Natural killer cell treated with Interleukin-12 subunit alpha and Interleukin-12 subunit beta and Interleukin-15 and Interleukin-18, amount 100 ng/mL, for 72 hours (primary cell): Measurements from ENCODE around the gene CDKAL1. TPM values are rescaled to one million over a fixed set of nuclear protein-coding genes. Genes with fewer than 3 reads are reported as not detected.

Source experiments
- ATAC-seq, 2 donors: fragments of 150-1000 bp; cut with Tn5 transposase in 1 of 2; sonication (Bioruptor Pico), chemical (Tn5 transposase) in 1 of 2; 2 replicates each; pipeline ENCODE4 v1.10.0; 2021
- DNase-seq: peaks from one replicate; pipeline ENCODE4 v3.0.0; 2022; ENCODE audit warnings: low spot score
- H3K27ac Mint-ChIP-seq, 2 donors: 1 replicate in 1 of 2; 2 replicates in 1 of 2; pipeline ENCODE4 v1.8.0; 2022; ENCODE audit warnings: mixed read lengths in 2 of 2, mild to moderate bottlenecking in 1 of 2, moderate library complexity in 1 of 2
- H3K27me3 Mint-ChIP-seq, 2 donors: 1 replicate in 1 of 2; 2 replicates in 1 of 2; pipeline ENCODE4 v1.8.0; 2022; ENCODE audit warnings: mixed read lengths in 2 of 2
- H3K36me3 Mint-ChIP-seq: one replicate; pipeline ENCODE4 v1.8.0; 2022; ENCODE audit warnings: mixed read lengths
- H3K4me1 Mint-ChIP-seq, 2 donors: 1 replicate in 1 of 2; 2 replicates in 1 of 2; pipeline ENCODE4 v1.8.0; 2022; ENCODE audit warnings: low read depth in 2 of 2, mixed read lengths in 2 of 2, mild to moderate bottlenecking in 1 of 2
- H3K4me3 Mint-ChIP-seq: one replicate; pipeline ENCODE4 v1.8.0; 2022; ENCODE audit warnings: mixed read lengths
- H3K9me3 Mint-ChIP-seq: 2 replicates; pipeline ENCODE4 v1.8.0; 2022; ENCODE audit warnings: mixed read lengths
- total RNA-seq, 2 donors: library from RNA; stranded (reverse); gene quantifications; one replicate each; pipeline ENCODE4 v1.2.3, GENCODE V29; 2022

The CDKAL1 gene
- total RNA-seq, 2 donors from 2014 or later = 33.7 to 43.8 TPM

DNA sequence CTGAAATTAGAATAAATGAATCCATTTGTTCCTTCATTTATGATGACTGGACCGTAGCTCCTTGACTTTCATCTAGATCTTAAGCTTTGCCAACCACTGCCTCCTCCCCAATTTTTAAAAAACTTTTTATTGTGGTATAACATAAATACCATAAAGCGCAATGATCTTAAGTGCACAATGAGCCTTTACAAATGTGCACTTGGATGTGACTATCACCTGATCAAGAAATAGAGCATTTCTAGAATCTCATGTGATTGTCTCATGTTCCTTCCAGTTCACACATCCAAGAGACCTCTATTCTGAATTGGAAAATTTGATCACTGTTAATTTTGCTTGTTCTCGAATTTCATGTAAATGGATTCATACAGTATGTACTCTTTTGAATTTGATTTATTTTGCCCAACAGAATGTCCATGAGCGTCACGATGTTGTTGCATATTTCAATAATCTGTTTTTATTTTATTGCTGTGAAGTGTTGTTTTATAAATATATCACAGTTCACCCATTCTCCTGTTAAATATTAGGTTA is 442.2 kb downstream of the CDKAL1 start:
- DNase-seq (no peak), ATAC-seq (no peak)
- Mint-ChIP-seq H3K4me1 (peaks cover 3 to 16% of the 10 kb centered on the region in 2 donors), H3K36me3 (no peaks in the 10 kb centered on the region), H3K9me3 (no peaks in the 10 kb centered on the region), H3K27me3 (no peaks in the 10 kb centered on the region), H3K27ac (no peak overlapping the region), H3K4me3 (no peak overlapping the region)

DNA sequence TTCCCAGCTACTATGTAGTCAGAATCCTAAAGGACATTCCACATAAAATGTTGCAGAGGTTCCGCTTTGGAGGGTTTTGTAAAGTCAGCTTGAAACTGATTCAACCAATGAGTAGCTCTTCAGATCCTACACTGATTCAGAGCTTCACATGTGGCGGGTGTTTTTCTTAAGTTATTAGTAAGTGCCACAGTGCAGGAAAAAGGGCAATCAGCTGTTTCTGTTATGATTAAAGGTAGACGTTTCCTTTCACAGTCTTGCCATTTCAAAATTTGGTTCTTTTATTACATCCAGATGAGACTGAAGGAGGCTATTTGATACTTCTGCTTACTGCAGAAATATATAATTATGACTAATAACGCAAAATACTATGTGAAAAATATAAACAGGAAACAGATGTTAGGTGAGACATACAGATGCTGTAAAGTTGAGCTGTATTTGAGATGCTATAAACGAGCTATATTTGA is 443.9 kb downstream of the CDKAL1 start:
- H3K27ac Mint-ChIP-seq = no peak overlapping the region
- ATAC-seq = peak; percentile 48 to 91
- peak overlapping the region; percentile 39 for H3K4me3 Mint-ChIP-seq

GRCh38 chr6:20979076-20979475 is 444.8 kb downstream of the CDKAL1 start:
- H3K36me3 Mint-ChIP-seq = no peaks in the 10 kb centered on the region
- H3K4me3 Mint-ChIP-seq = no peak overlapping the region
- no peaks in the 10 kb centered on the region for H3K27me3 Mint-ChIP-seq
- no peak overlapping the region for H3K27ac Mint-ChIP-seq
- ATAC-seq = no peak
- no peak for DNase-seq
- H3K4me1 Mint-ChIP-seq = peaks cover 3 to 16% of the 10 kb centered on the region in 2 donors
- H3K9me3 Mint-ChIP-seq = no peaks in the 10 kb centered on the region

More for the DNA sequence above, 443.9 kb downstream of the CDKAL1 start:
- DNase-seq = no peak
- no peaks in the 10 kb centered on the region for H3K36me3 Mint-ChIP-seq
- no peaks in the 10 kb centered on the region for H3K9me3 Mint-ChIP-seq
- no peaks in the 10 kb centered on the region for H3K27me3 Mint-ChIP-seq
- H3K4me1 Mint-ChIP-seq = peaks cover 3 to 16% of the 10 kb centered on the region in 2 donors

- Mint-ChIP-seq H3K4me3 (no peak overlapping the region), H3K27ac (no peak overlapping the region), H3K4me1 (peaks cover 0 to 5% of the 10 kb centered on the region in 2 donors), H3K9me3 (no peaks in the 10 kb centered on the region), H3K36me3 (no peaks in the 10 kb centered on the region), H3K27me3 (no peaks in the 10 kb centered on the region)
- no peak for DNase-seq
- ATAC-seq = no peak
Measured at GRCh38 chr6:20983961-20984360, 449.7 kb downstream of the CDKAL1 start.

DNA sequence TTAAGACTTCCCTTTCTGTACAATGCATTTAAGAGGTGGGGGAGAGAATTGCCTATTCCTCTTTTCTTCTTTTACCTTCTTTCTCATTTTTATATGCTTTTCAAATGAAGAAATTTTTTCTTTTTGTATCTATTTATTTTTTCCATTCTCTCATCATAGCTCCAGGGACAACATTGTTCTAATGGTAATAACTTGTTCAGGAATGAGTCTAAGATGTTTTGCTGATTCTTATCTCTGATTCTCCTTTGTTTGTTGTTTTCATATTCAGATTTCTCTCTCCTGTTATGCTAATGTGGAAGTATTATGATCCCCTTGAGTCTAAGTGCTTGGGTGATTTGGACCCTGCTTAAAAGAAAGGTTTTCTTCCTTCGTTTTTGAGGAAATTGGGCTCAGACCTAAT is 451.6 kb downstream of the CDKAL1 start:
- Mint-ChIP-seq H3K36me3 (no peaks in the 10 kb centered on the region), H3K27ac (no peak overlapping the region), H3K4me1 (no peaks in the 10 kb centered on the region), H3K9me3 (no peaks in the 10 kb centered on the region), H3K27me3 (no peaks in the 10 kb centered on the region), H3K4me3 (no peak overlapping the region)
- DNase-seq (no peak), ATAC-seq (no peak)

GRCh38 chr6:20991910-20992309 is 457.7 kb downstream of the CDKAL1 start:
- no peak for ATAC-seq
- Mint-ChIP-seq H3K27me3 (no peaks in the 10 kb centered on the region), H3K4me1 (no peaks in the 10 kb centered on the region), H3K9me3 (no peaks in the 10 kb centered on the region), H3K27ac (no peak overlapping the region), H3K36me3 (no peaks in the 10 kb centered on the region), H3K4me3 (no peak overlapping the region)
- DNase-seq = no peak

DNA sequence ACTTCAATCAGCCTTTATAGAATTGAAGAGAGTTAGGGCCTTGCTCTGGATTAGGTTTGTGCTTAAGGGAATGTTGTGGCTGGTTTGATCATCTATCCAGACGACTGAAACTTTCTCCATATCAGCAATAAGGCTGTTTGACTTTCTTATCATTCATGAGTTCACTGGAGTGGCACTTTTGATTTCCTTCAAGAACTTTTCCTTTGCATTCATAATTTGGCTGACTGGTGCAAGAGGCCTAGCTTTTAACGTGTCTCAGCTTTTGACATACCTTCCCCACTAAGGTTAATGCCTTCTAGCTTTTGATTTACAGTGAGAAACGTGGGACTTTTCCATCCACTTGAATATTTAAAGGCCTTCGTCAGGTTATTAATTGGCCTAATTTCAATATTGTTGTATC is 461.8 kb downstream of the CDKAL1 start:
- no peaks in the 10 kb centered on the region for H3K9me3 Mint-ChIP-seq
- ATAC-seq = no peak
- H3K4me3 Mint-ChIP-seq = no peak overlapping the region
- H3K4me1 Mint-ChIP-seq = peaks cover 0 to 2% of the 10 kb centered on the region in 2 donors
- no peaks in the 10 kb centered on the region for H3K36me3 Mint-ChIP-seq
- H3K27ac Mint-ChIP-seq = no peak overlapping the region
- DNase-seq = no peak
- H3K27me3 Mint-ChIP-seq = no peaks in the 10 kb centered on the region

GRCh38 chr6:20997143-20997769 is 463.0 kb downstream of the CDKAL1 start:
- ATAC-seq = no peak
- Mint-ChIP-seq H3K9me3 (no peaks in the 10 kb centered on the region), H3K4me1 (peaks cover 0 to 2% of the 10 kb centered on the region in 2 donors), H3K27ac (no peak overlapping the region), H3K4me3 (no peak overlapping the region), H3K36me3 (no peaks in the 10 kb centered on the region), H3K27me3 (no peaks in the 10 kb centered on the region)
- DNase-seq = no peak

DNA sequence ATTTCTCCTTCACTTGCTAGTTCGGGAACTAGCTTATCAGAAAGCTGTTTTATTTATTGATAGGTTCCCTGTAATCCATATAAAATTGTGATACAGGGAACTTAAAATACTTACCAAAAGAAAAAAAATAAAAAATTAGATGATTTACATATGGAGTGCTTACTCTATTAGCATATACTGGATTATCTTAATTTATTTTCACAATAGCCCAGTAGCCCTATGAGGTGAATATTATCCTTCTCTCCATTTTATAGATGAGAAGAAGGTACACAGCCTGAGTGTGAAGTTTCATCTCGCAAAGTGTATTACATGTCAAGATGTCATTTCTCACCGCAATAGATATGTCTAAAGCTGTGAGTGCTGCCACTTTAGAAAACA is 463.5 kb downstream of the CDKAL1 start:
- Mint-ChIP-seq H3K36me3 (no peaks in the 10 kb centered on the region), H3K4me1 (peaks cover 0 to 2% of the 10 kb centered on the region in 2 donors), H3K27ac (no peak overlapping the region), H3K4me3 (no peak overlapping the region), H3K27me3 (no peaks in the 10 kb centered on the region), H3K9me3 (no peaks in the 10 kb centered on the region)
- DNase-seq = no peak
- no peak for ATAC-seq

DNA sequence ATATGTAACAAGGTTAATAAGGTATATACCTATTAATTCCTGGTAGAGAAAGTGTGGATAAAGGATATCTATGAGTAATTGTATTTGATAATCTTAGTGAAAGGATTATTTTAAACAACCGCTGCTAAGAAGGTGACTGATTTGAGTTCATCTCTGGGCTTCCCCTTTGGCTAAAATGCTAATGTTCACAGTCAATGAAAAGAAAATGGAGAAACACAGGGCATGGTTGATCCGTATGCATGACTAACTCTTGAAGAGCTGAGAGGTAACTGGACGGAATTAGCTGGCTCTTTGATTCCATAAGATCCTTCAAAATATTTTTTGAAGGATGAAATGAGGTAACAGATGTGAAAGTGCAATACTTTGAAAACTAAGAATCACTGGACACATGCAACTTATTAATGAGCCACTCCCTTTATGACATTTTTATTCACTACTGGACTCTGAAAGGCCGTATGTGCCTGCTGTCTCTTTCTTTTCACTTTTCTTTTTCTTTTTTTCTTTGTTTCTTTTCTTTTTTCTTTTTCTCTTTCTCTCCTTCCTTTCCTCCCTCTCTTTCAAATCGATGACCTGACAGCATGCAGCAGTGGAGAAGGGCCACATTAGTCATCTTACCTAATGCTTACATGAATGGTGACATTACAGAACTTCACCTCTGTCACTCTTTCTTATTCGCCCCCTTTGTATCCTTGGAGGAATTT is 464.6 kb downstream of the CDKAL1 start:
- no peaks in the 10 kb centered on the region for H3K9me3 Mint-ChIP-seq
- no peak overlapping the region for H3K4me3 Mint-ChIP-seq
- no peaks in the 10 kb centered on the region for H3K27me3 Mint-ChIP-seq
- H3K27ac Mint-ChIP-seq = no peak overlapping the region
- peaks cover 0 to 2% of the 10 kb centered on the region in 2 donors for H3K4me1 Mint-ChIP-seq
- ATAC-seq (no peak), DNase-seq (no peak)
- H3K36me3 Mint-ChIP-seq = no peaks in the 10 kb centered on the region

DNA sequence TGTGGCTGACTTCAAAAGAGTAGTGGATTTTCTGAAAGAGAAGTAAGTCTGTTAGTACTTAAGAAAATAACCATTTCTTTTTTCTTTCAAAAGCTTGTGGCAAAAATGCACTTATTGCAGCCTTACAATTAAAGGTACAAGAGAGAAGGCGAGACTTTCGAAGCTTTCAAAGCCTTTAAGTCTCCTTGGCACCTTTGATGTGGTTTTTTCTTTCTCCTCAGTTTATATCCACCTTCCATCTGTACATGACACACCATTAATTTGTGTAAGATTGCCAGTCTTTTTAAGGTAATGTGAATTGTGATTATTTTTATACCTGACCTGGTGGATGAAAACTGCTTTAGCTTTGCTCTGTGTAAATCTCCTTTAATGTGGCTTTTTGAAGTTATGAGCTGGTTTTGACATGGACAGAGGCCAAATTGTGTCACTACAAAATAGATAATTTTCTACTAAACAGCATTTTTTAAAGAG is 466.1 kb downstream of the CDKAL1 start:
- no peak overlapping the region for H3K27ac Mint-ChIP-seq
- ATAC-seq (no peak), DNase-seq (no peak)
- H3K4me3 Mint-ChIP-seq = no peak overlapping the region
- H3K36me3 Mint-ChIP-seq = no peaks in the 10 kb centered on the region
- H3K9me3 Mint-ChIP-seq = no peaks in the 10 kb centered on the region
- H3K4me1 Mint-ChIP-seq = peaks cover 0 to 2% of the 10 kb centered on the region in 2 donors
- no peaks in the 10 kb centered on the region for H3K27me3 Mint-ChIP-seq

DNA sequence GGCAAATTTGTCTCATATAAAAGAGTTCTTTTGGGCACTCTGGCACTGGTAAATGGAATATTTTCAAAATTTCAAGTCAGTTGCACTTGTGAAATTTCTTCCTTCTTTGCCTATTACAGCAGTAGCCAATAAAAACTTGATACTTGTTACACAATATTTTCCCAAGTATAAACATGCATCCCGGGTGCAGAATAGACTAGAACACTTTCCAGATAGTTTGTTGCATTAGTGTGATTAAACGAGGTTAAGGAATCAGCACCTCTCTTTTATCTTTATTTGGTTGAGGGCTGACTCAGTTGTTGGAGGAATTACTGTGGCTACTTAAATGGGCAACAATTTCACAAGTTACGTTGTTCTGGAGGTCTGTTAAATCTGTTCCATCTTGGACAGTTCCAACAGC is 467.5 kb downstream of the CDKAL1 start:
- no peak for DNase-seq
- Mint-ChIP-seq H3K4me1 (peaks cover 0 to 2% of the 10 kb centered on the region in 2 donors), H3K4me3 (no peak overlapping the region), H3K27ac (no peak overlapping the region), H3K27me3 (no peaks in the 10 kb centered on the region), H3K36me3 (no peaks in the 10 kb centered on the region), H3K9me3 (no peaks in the 10 kb centered on the region)
- no peak for ATAC-seq

GRCh38 chr6:21003780-21004541 is 469.7 kb downstream of the CDKAL1 start:
- Mint-ChIP-seq H3K27ac (no peak overlapping the region), H3K36me3 (no peaks in the 10 kb centered on the region), H3K27me3 (no peaks in the 10 kb centered on the region), H3K4me3 (no peak overlapping the region), H3K4me1 (no peaks in the 10 kb centered on the region), H3K9me3 (no peaks in the 10 kb centered on the region)
- DNase-seq (no peak), ATAC-seq (no peak)
